ENCODE measurements around the gene ZBTB49.

ZBTB49 gene

DNA sequence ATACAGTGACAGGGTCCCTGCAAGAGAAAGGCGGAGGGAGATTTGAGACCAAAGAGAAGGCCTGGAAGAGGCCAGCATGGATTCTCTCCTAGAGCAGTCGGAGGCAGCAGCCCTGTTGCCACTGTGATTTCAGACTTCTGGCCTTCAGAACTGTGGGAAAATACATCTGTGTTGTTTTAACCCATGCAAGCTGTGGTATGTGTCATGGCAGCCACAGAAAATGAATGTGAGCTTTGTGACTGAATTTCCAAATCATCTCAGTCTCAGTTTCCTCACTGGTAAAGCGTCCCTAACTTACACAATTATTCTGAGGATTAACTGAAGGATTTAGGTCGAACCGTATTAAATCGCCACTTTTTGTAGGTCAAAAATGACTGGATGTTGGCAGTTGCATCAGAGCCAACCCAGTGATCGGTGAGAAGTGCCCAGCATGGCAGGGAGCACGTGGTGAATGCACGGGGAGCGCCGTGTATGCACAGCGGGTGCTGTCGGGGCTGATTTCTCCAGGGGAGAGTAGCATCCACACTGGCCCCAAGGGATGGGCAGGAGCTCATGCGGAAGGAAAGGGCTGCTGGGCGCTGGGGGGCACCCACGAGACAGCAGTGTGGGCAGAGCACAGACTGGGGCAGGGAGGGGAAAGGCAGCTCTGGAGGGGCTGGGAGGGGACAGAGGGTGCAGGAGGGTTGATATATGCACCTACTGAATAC, 73.1 kb downstream of the ZBTB49 start:
- no peak for DNase-seq

DNA sequence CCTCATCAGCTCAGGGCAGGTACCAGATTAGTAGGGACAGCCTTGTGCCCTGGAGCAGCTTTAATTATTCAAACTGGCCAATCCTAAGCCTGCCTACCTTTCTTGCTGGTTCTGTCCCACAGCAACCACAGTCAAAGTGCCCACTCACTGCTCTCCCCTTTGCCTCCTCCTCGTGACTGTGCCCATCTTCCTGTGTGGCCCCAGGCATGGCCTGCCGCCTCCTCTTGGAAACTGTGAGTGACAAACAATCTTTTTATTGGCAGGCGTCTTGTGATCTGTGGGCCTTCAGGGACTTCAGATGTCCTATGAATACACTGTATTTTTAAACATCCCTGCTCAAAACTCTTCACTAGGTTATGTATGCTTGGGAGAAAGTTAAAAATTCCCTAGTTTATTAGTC, 74.0 kb downstream of the ZBTB49 start:
- DNase-seq: no peak

GRCh38 chr4:4364486-4365208, 74.6 kb downstream of the ZBTB49 start:
- DNase-seq: no peak

DNA sequence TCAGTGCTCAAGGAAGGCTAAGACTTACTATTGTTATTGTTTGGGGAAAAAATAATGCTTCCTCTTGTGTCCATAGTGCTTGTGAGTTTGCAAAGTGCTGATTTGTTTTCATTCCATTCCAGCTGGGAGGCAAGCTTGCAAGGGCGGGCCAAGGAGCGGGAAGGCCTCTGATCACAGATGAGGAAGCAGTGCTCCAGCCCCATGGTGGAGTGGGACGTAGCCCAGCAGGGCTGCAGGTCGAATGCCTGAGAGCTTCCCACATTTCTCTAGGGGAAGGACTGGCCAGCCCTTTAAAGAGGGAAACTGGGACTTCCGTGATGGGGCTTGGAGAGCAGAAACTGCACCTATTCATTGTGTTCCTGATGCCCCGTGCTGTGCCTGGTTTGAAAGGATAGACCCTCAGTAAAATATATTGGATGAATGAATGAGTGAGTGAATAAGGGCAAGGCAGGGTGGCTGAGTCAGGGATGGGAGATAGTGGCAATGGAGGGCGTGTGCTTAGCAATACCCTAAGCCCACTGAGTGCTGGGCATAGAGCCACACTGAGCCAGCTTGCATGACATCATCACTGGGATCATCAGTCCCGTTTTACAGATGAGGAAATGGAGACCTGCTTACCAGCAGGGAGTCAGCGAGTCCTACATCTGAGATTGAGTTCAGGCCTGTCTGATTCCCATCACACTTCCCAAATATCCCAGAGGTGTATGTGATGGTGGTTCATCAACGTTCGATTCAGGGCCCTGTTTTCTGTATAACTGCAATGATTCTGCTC, 78.9 kb downstream of the ZBTB49 start:
- DNase-seq: no peak

Data from kidney glomerular epithelial cell (primary cell).